ENCODE measurements around the gene DLGAP3.

DLGAP3 gene

GRCh38 chr1:34928066-34928696 lies 1.3 kb downstream of the DLGAP3 start:
- DNase-seq = no peak

- DNase-seq = no peak
Measured at GRCh38 chr1:34927316-34927715, 2.1 kb downstream of the DLGAP3 start.

- no peak for DNase-seq
Measured at GRCh38 chr1:34926894-34927293, 2.6 kb downstream of the DLGAP3 start.

- no peak for DNase-seq
Measured at GRCh38 chr1:34926156-34926555, 3.3 kb downstream of the DLGAP3 start.

GRCh38 chr1:34925730-34926129 lies 3.7 kb downstream of the DLGAP3 start:
- no peak for DNase-seq

GRCh38 chr1:34924759-34925555 lies 4.5 kb downstream of the DLGAP3 start:
- no peak for DNase-seq

- DNase-seq = no peak
Measured at GRCh38 chr1:34923490-34923889, 6.0 kb downstream of the DLGAP3 start.

- DNase-seq = no peak
Measured at GRCh38 chr1:34918977-34919561, 10.4 kb downstream of the DLGAP3 start.

GRCh38 chr1:34918386-34918976 lies 11.0 kb downstream of the DLGAP3 start:
- no peak for DNase-seq

- no peak for DNase-seq
Measured at GRCh38 chr1:34917017-34917416, 12.4 kb downstream of the DLGAP3 start.

- DNase-seq = no peak
Measured at GRCh38 chr1:34916104-34916503, 13.3 kb downstream of the DLGAP3 start.

GRCh38 chr1:34915521-34915920 lies 13.9 kb downstream of the DLGAP3 start:
- DNase-seq = no peak

GRCh38 chr1:34914958-34915357 lies 14.5 kb downstream of the DLGAP3 start:
- no peak for DNase-seq

- no peak for DNase-seq
Measured at GRCh38 chr1:34911465-34911864, 18.0 kb downstream of the DLGAP3 start.

GRCh38 chr1:34910425-34910824 lies 19.0 kb downstream of the DLGAP3 start:
- DNase-seq = no peak

GRCh38 chr1:34908369-34908768 lies 21.1 kb downstream of the DLGAP3 start:
- no peak for DNase-seq

GRCh38 chr1:34907487-34908090 lies 21.9 kb downstream of the DLGAP3 start:
- DNase-seq = no peak

GRCh38 chr1:34906756-34907155 lies 22.7 kb downstream of the DLGAP3 start:
- no peak for DNase-seq

- no peak for DNase-seq
Measured at GRCh38 chr1:34906222-34906621, 23.2 kb downstream of the DLGAP3 start.

GRCh38 chr1:34905098-34905459 lies 24.4 kb downstream of the DLGAP3 start:
- DNase-seq = no peak

- DNase-seq = no peak
Measured at GRCh38 chr1:34904236-34905097, 25.0 kb downstream of the DLGAP3 start.

- DNase-seq = no peak
Measured at GRCh38 chr1:34901919-34902318, 27.5 kb downstream of the DLGAP3 start.
